Smooth muscle cell (in vitro differentiated cells): ENCODE data around the gene TXLNB. TPM values are rescaled to one million over a fixed set of nuclear protein-coding genes. Genes with fewer than 3 reads are reported as not detected.
"Not testable (repeated sequence)": the region's sequence is repeated elsewhere in the genome, so short reads cannot be mapped to it uniquely, and the experiment has no call there.

ENCODE experiments used
- DNase-seq: peaks from one replicate; lab custom pipeline; 2025; ENCODE audit not compliant: unreplicated experiment; lab: John Stamatoyannopoulos, UW
- H2AFZ ChIP-seq: fragments of 200-600 bp; sonication (generic); 2 replicates; pipeline ENCODE4 v1.6.0; 2016; ENCODE audit warnings: antibody characterized with exemption, low read depth, mild to moderate bottlenecking
- H3F3A ChIP-seq: fragments of 200-600 bp; sonication (generic); 2 replicates; pipeline ENCODE4 v1.6.0; 2017; ENCODE audit warnings: antibody characterized with exemption, low read depth
- H3K27ac ChIP-seq: fragments of 200-600 bp; sonication (generic); 2 replicates; pipeline ENCODE4 v1.5.1; 2016; ENCODE audit warnings: low read depth, mild to moderate bottlenecking
- H3K27me3 ChIP-seq: fragments of 200-600 bp; sonication (generic); 2 replicates; pipeline ENCODE4 v1.6.1; 2016; ENCODE audit warnings: low read depth, mild to moderate bottlenecking
- H3K36me3 ChIP-seq: fragments of 200-600 bp; sonication (generic); 2 replicates; pipeline ENCODE4 v1.5.1; 2016; ENCODE audit warnings: low read depth
- H3K4me1 ChIP-seq: fragments of 200-600 bp; sonication (generic); 2 replicates; pipeline ENCODE4 v1.5.1; 2016; ENCODE audit warnings: low read depth
- H3K4me2 ChIP-seq: fragments of 200-600 bp; sonication (generic); 2 replicates; pipeline ENCODE4 v1.6.0; 2016; ENCODE audit warnings: mild to moderate bottlenecking
- H3K4me3 ChIP-seq: fragments of 200-600 bp; sonication (generic); 2 replicates; pipeline ENCODE4 v1.5.1; 2016; ENCODE audit warnings: mild to moderate bottlenecking
- H3K79me2 ChIP-seq: fragments of 200-600 bp; sonication (generic); 2 replicates; pipeline ENCODE4 v1.6.0; 2016; ENCODE audit warnings: low read depth, mild to moderate bottlenecking
- H3K9ac ChIP-seq: fragments of 200-600 bp; sonication (generic); 2 replicates; pipeline ENCODE4 v1.6.0; 2016; ENCODE audit warnings: low read depth
- H3K9me3 ChIP-seq: fragments of 200-600 bp; sonication (generic); replicated peaks from 2 replicates; pipeline ENCODE4 v1.5.1; 2016; ENCODE audit warnings: low read depth
- H4K20me1 ChIP-seq: fragments of 200-600 bp; sonication (generic); 2 replicates; pipeline ENCODE4 v1.6.0; 2016; ENCODE audit warnings: low read depth
- WGBS: methylation state at CpG from one replicate; pipeline ENCODE4 v1.1.7; 2016; ENCODE audit warnings: low lambda C conversion rate; 5-methylcytosine and 5-hydroxymethylcytosine counted together
- polyA plus RNA-seq: library from polyadenylated mRNA; unstranded; fragments of >200 nt; fragmentation: Nextera tagmentation; extraction: Ambion mirVana; gene quantifications from 2 replicates; pipeline ENCODE4 v1.2.1, GENCODE V29; 2016
- total RNA-seq: library from RNA; depleted of rRNA; stranded (reverse); fragments of >200 nt; gene quantifications from 2 replicates; pipeline ENCODE4 v1.2.3, GENCODE V29; 2014
- TF ChIP-seq, protein P1 (sequence below): fragments of 200-600 bp; sonication (generic); IDR thresholded peaks from 2 replicates; pipeline ENCODE4 v1.5.1; 2017; ENCODE audit warnings: borderline replicate concordance, mild to moderate bottlenecking, antibody characterized with exemption; ENCODE audit not compliant: insufficient read depth, poor library complexity, severe bottlenecking

The TXLNB gene
- total and polyA plus RNA-seq, 2 experiments from 2014 or later: not detected

DNA sequence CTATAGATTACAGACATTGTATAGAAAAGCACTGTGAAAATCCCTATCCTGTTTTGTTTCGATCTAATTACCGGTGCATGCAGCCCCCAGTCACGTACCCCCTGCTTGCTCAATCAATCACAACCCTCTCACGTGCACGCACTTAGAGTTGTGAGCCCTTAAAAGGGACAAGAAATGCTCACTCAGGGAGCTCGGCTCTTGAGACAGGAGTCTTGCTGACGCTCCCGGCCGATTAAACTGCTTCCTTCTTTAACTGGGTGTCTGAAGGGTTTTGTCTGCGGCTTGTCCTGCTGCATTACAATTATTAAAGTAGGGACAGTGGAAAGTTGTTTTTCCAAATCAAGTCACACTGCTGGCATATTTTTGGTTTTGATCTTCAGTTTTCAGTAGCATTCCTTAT is 2.6 kb downstream of the TXLNB start:
- H3K4me3 ChIP-seq: no peak overlapping the region
- DNase-seq: no peak
- no peak overlapping the region for H3K4me2 ChIP-seq
- no peaks in the 10 kb centered on the region for H3F3A ChIP-seq
- no peak overlapping the region for H3K9ac ChIP-seq
- WGBS: 91% methylated on average over 10 of the region's 10 CpGs
- TF ChIP-seq, protein P1, sequence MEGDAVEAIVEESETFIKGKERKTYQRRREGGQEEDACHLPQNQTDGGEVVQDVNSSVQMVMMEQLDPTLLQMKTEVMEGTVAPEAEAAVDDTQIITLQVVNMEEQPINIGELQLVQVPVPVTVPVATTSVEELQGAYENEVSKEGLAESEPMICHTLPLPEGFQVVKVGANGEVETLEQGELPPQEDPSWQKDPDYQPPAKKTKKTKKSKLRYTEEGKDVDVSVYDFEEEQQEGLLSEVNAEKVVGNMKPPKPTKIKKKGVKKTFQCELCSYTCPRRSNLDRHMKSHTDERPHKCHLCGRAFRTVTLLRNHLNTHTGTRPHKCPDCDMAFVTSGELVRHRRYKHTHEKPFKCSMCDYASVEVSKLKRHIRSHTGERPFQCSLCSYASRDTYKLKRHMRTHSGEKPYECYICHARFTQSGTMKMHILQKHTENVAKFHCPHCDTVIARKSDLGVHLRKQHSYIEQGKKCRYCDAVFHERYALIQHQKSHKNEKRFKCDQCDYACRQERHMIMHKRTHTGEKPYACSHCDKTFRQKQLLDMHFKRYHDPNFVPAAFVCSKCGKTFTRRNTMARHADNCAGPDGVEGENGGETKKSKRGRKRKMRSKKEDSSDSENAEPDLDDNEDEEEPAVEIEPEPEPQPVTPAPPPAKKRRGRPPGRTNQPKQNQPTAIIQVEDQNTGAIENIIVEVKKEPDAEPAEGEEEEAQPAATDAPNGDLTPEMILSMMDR: no peak
- H3K27ac ChIP-seq: no peak overlapping the region
- H3K27me3 ChIP-seq: no peaks in the 10 kb centered on the region
- H3K79me2 ChIP-seq: no peaks in the 10 kb centered on the region
- H4K20me1 ChIP-seq: no peaks in the 10 kb centered on the region
- H2AFZ ChIP-seq: no peak overlapping the region
- no peaks in the 10 kb centered on the region for H3K9me3 ChIP-seq
- H3K4me1 ChIP-seq: peaks cover 7% of the 10 kb centered on the region
- H3K36me3 ChIP-seq: no peaks in the 10 kb centered on the region

DNA sequence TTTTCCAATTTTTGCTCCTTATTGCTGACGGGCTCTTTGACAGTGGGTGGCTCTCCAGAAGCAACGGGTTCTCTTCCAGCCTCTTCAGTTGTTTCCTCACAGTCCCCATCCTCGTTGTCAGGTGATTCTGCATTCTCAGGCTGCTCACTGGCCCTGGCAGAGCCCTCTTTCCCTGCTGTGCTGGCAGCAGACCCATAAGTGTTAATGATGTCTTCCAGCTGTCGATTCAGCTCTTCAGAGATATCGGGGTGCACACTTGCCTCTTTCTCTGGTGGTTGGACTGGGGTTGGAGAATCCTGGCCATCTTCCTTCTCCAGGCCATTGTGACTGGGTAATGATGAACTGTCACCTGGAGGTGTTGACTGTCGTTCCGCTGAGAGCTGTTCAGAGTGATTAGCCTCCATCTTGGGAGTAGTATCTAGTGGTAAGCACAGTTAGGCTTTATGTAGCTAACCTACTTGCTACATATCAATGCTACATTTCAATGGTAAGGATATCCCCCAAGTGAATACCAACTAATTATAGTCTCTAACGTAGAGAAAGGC is 3.2 kb downstream of the TXLNB start:
- Histone ChIP-seq H3F3A (no peaks in the 10 kb centered on the region), H2AFZ (no peak overlapping the region), H3K36me3 (no peaks in the 10 kb centered on the region), H3K79me2 (no peaks in the 10 kb centered on the region), H3K27me3 (no peaks in the 10 kb centered on the region), H3K9me3 (no peaks in the 10 kb centered on the region), H3K27ac (no peak overlapping the region), H3K4me3 (no peak overlapping the region), H3K4me1 (peaks cover 7% of the 10 kb centered on the region), H3K4me2 (no peak overlapping the region), H3K9ac (no peak overlapping the region), H4K20me1 (no peaks in the 10 kb centered on the region)
- WGBS: 94% methylated on average over 8 of the region's 8 CpGs
- DNase-seq: no peak
- TF ChIP-seq, protein P1: no peak

DNA sequence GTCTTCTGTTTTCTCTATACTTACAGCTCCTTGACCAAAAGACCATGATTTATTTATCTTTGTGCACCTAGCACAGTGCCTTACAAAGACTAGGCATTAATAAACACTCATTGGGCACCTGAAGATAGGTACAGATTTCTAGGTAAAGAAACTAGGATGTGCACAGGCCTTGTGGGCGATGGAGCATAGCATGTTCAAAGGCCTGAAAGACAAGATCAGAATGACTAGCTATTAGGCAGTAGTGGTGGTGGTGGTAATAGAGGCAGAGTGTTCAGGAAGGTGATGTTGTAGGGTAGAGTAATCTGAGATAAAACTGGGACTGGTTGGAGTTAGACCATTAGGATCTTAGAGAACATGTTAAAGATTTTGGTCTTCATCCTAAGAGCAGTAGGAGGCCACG is 3.9 kb downstream of the TXLNB start:
- no peaks in the 10 kb centered on the region for H3F3A ChIP-seq
- no peaks in the 10 kb centered on the region for H3K79me2 ChIP-seq
- TF ChIP-seq, protein P1: no peak
- peaks cover 7% of the 10 kb centered on the region for H3K4me1 ChIP-seq
- no peak overlapping the region for H3K4me3 ChIP-seq
- H3K9ac ChIP-seq: no peak overlapping the region
- no peaks in the 10 kb centered on the region for H3K9me3 ChIP-seq
- 88% methylated on average over 2 of the region's 2 CpGs for WGBS
- no peak for DNase-seq
- no peak overlapping the region for H2AFZ ChIP-seq
- H4K20me1 ChIP-seq: no peaks in the 10 kb centered on the region
- no peak overlapping the region for H3K27ac ChIP-seq
- H3K27me3 ChIP-seq: no peaks in the 10 kb centered on the region
- no peak overlapping the region for H3K4me2 ChIP-seq
- H3K36me3 ChIP-seq: no peaks in the 10 kb centered on the region

DNA sequence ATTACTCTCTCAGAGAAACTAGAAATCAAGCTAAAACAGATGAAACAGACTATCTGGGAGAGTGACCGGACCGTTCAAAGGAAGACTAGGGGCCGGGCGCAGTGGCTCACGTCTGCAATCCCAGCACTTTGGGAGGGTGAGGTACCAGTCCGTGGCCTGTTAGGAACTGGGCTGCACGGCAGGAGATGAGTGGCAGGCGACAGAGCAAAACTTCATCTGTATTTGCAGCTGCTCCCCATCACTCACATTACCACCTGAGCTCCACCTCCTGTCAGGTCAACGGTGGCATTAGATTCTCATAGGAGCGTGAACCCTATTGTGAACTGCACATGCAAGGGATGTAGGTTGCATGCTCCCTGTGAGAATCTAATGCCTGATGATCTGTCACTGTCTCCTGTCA is 5.4 kb downstream of the TXLNB start:
- WGBS: 96% methylated on average over 10 of the region's 10 CpGs

More for the DNA sequence above, 5.4 kb downstream of the TXLNB start:
- not testable (repeated sequence) for H3K4me1 ChIP-seq, H3K27ac ChIP-seq, H3K4me3 ChIP-seq, H2AFZ ChIP-seq, H3K36me3 ChIP-seq, H4K20me1 ChIP-seq, H3K4me2 ChIP-seq, DNase-seq, H3K9ac ChIP-seq, H3F3A ChIP-seq, H3K79me2 ChIP-seq, H3K27me3 ChIP-seq, H3K9me3 ChIP-seq
